Heart left ventricle (tissue), 16 donors: ENCODE measurements around the gene JPT1. TPM values are rescaled to one million over a fixed set of nuclear protein-coding genes. Genes with fewer than 3 reads are reported as not detected.
"Not testable (repeated sequence)": the region's sequence is repeated elsewhere in the genome, so short reads cannot be mapped to it uniquely, and the experiment has no call there.

Source experiments
- ATAC-seq, 4 donors: fragments of 200-7000 bp; cut with Tn5 transposase; one replicate each; pipeline ENCODE4 v1.9.1; 2020 to 2022; ENCODE audit warnings: moderate library complexity in 4 of 4, mild to moderate bottlenecking in 3 of 4, moderate number of reproducible peaks in 1 of 4
- DNase-seq, 5 donors: peaks; one replicate each; pipeline ENCODE4 v3.0.0-alpha.2; 2020
- H3K27ac ChIP-seq, 12 donors: fragments of 200-600 bp; sonication (generic) in 4 of 12; one replicate each; pipeline versions ENCODE4 v1.5.0 to v1.8.0; 2016 to 2022; ENCODE audit warnings: mild to moderate bottlenecking in 2 of 12
- H3K27me3 ChIP-seq, 9 donors: fragments of 200-600 bp; sonication (generic) in 2 of 9; one replicate each; pipeline versions ENCODE4 v1.5.1 to v1.8.0; 2016 to 2022; ENCODE audit warnings: mild to moderate bottlenecking in 3 of 9
- H3K36me3 ChIP-seq, 9 donors: fragments of 200-600 bp; sonication (generic) in 2 of 9; one replicate each; pipeline versions ENCODE4 v1.5.0 to v1.8.0; 2018 to 2022; ENCODE audit warnings: mild to moderate bottlenecking in 2 of 9
- H3K4me1 ChIP-seq, 12 donors: fragments of 200-600 bp; sonication (generic) in 4 of 12; one replicate each; pipeline versions ENCODE4 v1.5.0 to v1.8.0; 2016 to 2022; ENCODE audit warnings: mild to moderate bottlenecking in 3 of 12
- H3K4me3 ChIP-seq, 12 donors: fragments of 200-600 bp; sonication (generic) in 4 of 12; one replicate each; pipeline versions ENCODE4 v1.5.0 to v1.8.0; 2017 to 2022; ENCODE audit warnings: mild to moderate bottlenecking in 9 of 12, moderate library complexity in 4 of 12
- H3K9me3 ChIP-seq, 12 donors: fragments of 200-600 bp; sonication (generic) in 4 of 12; one replicate each; pipeline versions ENCODE4 v1.5.0 to v1.8.0; 2016 to 2022; ENCODE audit warnings: mild to moderate bottlenecking in 1 of 12
- CTCF ChIP-seq, 12 donors: fragments of 200-600 bp; sonication (generic) in 4 of 12; IDR thresholded peaks; one replicate each; pipeline versions ENCODE4 v1.5.0 to v1.8.0; 2018 to 2022; ENCODE audit warnings: antibody characterized with exemption in 12 of 12, mild to moderate bottlenecking in 5 of 12
- POLR2A ChIP-seq, 2 donors: fragments of 450-650 bp; IDR thresholded peaks; one replicate each; pipeline ENCODE4 v1.6.1; 2017; ENCODE audit warnings: antibody characterized with exemption in 2 of 2, mild to moderate bottlenecking in 2 of 2, moderate library complexity in 2 of 2
- WGBS, 4 donors: extraction: QIAGEN DNeasy Blood & Tissue Kit in 2 of 4; methylation state at CpG; one replicate each; pipeline versions ENCODE4 v1.1.5 to v1.1.7; 2013 to 2018; 5-methylcytosine and 5-hydroxymethylcytosine counted together
- intact Hi-C, 10 donors: fragments of 100-400 bp; cut with DNase I; formaldehyde crosslinking; loops; one replicate each; pipeline versions ENCODE4 v1.11.1 to v1.14.2; 2022
- polyA plus RNA-seq, 2 donors: library from polyadenylated mRNA; stranded (reverse); fragments of 200-250 nt; gene quantifications; one replicate each; pipeline ENCODE4 v1.2.3, GENCODE V29; 2013
- total RNA-seq, 9 donors: library from RNA; depleted of rRNA in 2 of 9; stranded (reverse); fragments of >200 nt in 2 of 9; fragmentation: NEBNext Ultra II Directional in 3 of 9; extraction: Animal tissue kit (Norgen Biotek cat#: 25700) in 3 of 9; gene quantifications; one replicate each; pipeline versions ENCODE4 v1.1.0 to v1.2.4, GENCODE V29; 2016 to 2023
- donor health status: ischemic (EF 13 %, LVEDD 7.1; RV severe dilation, severe dysfunction).
- donor health status: healthy with polysubstance abuse.
- donor health status: DM: no; HTN: yes; CAD: no.
- donor health status: DM: no; HTN: no; CAD: no.
- donor health status: ischemic (EF 25% LVEDD 6.9; RV normal size, moderate dysfunction).
- donor health status: ischemic (EF 25% LVEDD 5.7; RV mildly dilated, moderate dysfunction).
- donor health status: healthy.
- donor health status: DM: yes; HTN: yes; CAD: no.
- donor health status: ischemic (EF 35%, LVEDD 5.7; RV mildly dilated, moderate dysfunction).
- donor health status: nonischemic (EF 11% LVEDD 7.7; RV severe dilation, severe dysfunction).
- donor health status: DM: yes; HTN: yes; CAD: no.
- donor health status: PGD.
- donor health status: ischemic (EF 29% LVEDD 5.4; RV normal size, mild dysfunction).
- donor health status: nonischemic (EF 23%, LVEDD 6.1; RV moderate dilation, normal function).

The JPT1 gene
- total and polyA plus RNA-seq, 11 donors: 10.4 to 68.0 (median 17.6) TPM

GRCh38 chr17:75173526-75173925 lies 19.2 kb upstream of the JPT1 start:
- no peak for TF ChIP-seq CTCF (IDR thresholded peaks at IDR 0.05)
- TF ChIP-seq POLR2A (IDR thresholded peaks at IDR 0.05): no peak
- intact Hi-C loops: loop anchor here in 8 of 10 donors (2.0 to 10.0 kb wide), 4 partner anchors 56 to 61 kb away; no protein-coding TSS in a partner anchor
- Histone ChIP-seq H3K4me1 (peaks cover 0 to 20% (median 6%) of the 10 kb centered on the region in 12 donors), H3K9me3 (no peaks in the 10 kb centered on the region), H3K27ac (no peak overlapping the region), H3K36me3 (peaks cover 0 to 98% (median 93%) of the 10 kb centered on the region in 9 donors), H3K27me3 (no peaks in the 10 kb centered on the region), H3K4me3 (no peak overlapping the region)
- 73 to 87% (median 80%) methylated on average over 3 to 4 of the region's 4 CpGs for WGBS, 4 donors
- DNase-seq (no peak), ATAC-seq (no peak)

- no peaks in the 10 kb centered on the region for H3K27me3 ChIP-seq
- ATAC-seq (no peak), DNase-seq (no peak)
- peaks cover 0 to 98% (median 90%) of the 10 kb centered on the region in 9 donors for H3K36me3 ChIP-seq
- no peaks in the 10 kb centered on the region for H3K9me3 ChIP-seq
- intact Hi-C loops: no loop called here
- no peak overlapping the region for H3K4me3 ChIP-seq
- TF ChIP-seq POLR2A (IDR thresholded peaks at IDR 0.05): no peak
- TF ChIP-seq CTCF (IDR thresholded peaks at IDR 0.05): no peak
- 77 to 90% (median 85%) methylated on average over 4 of the region's 4 CpGs for WGBS, 4 donors
- H3K27ac ChIP-seq: no peak overlapping the region
- peaks cover 0 to 17% (median 6%) of the 10 kb centered on the region in 12 donors for H3K4me1 ChIP-seq
Measured at GRCh38 chr17:75168998-75169397, 14.7 kb upstream of the JPT1 start.

GRCh38 chr17:75164606-75165005 lies 10.3 kb upstream of the JPT1 start:
- H3K36me3 ChIP-seq: peaks cover 0 to 70% (median 57%) of the 10 kb centered on the region in 9 donors
- H3K27me3 ChIP-seq, H3K27ac ChIP-seq, H3K9me3 ChIP-seq, H3K4me1 ChIP-seq, intact Hi-C loops, ATAC-seq, DNase-seq, H3K4me3 ChIP-seq: not testable (repeated sequence)
- 97 to 98% (median 97%) methylated on average over 15 of the region's 15 CpGs for WGBS, 4 donors

- intact Hi-C loops: no loop called here
- ATAC-seq: no peak
- no peaks in the 10 kb centered on the region for H3K27me3 ChIP-seq
- H3K9me3 ChIP-seq: no peaks in the 10 kb centered on the region
- no peak for DNase-seq
- TF ChIP-seq POLR2A (IDR thresholded peaks at IDR 0.05) (no peak), CTCF (IDR thresholded peaks at IDR 0.05) (no peak)
- no peak overlapping the region for H3K27ac ChIP-seq
- H3K4me1 ChIP-seq: no peaks in the 10 kb centered on the region
- WGBS, 4 donors: 93 to 95% (median 94%) methylated on average over 5 of the region's 5 CpGs
- no peak overlapping the region for H3K4me3 ChIP-seq
- H3K36me3 ChIP-seq: peaks cover 0 to 62% (median 45%) of the 10 kb centered on the region in 9 donors
Measured at GRCh38 chr17:75163074-75163473, 8.8 kb upstream of the JPT1 start.

GRCh38 chr17:75160211-75160610 lies 5.9 kb upstream of the JPT1 start:
- ATAC-seq (no peak), DNase-seq (no peak)
- H3K27ac ChIP-seq: no peak overlapping the region
- no peaks in the 10 kb centered on the region for H3K9me3 ChIP-seq
- WGBS, 4 donors: 94 to 97% (median 95%) methylated on average over 5 of the region's 5 CpGs
- no peak for TF ChIP-seq POLR2A (IDR thresholded peaks at IDR 0.05)
- no peak for TF ChIP-seq CTCF (IDR thresholded peaks at IDR 0.05)
- no peaks in the 10 kb centered on the region for H3K27me3 ChIP-seq
- intact Hi-C loops: no loop called here
- H3K4me3 ChIP-seq: no peak overlapping the region
- peaks cover 0 to 33% (median 17%) of the 10 kb centered on the region in 9 donors for H3K36me3 ChIP-seq
- peaks cover 0 to 1% (median 0%) of the 10 kb centered on the region in 12 donors for H3K4me1 ChIP-seq
